LHCN-M2 (cell line): ENCODE data around the gene STK38L. TPM values are rescaled to one million over a fixed set of nuclear protein-coding genes. Genes with fewer than 3 reads are reported as not detected.

Experiments used
- DNase-seq: peaks from one replicate; pipeline ENCODE4 v3.0.0-alpha.2; 2012; ENCODE audit warnings: low read depth
- total RNA-seq: library from RNA; depleted of rRNA; stranded (reverse); fragments of >200 nt; gene quantifications from 2 replicates; pipeline ENCODE4 v1.2.3, GENCODE V29; 2014; rRNA removed

Gene STK38L
- total RNA-seq, 1 experiment from 2014 or later: 9.1 TPM

GRCh38 chr12:27345376-27345775 is 101.3 kb downstream of the STK38L start:
- DNase-seq: no peak

DNA sequence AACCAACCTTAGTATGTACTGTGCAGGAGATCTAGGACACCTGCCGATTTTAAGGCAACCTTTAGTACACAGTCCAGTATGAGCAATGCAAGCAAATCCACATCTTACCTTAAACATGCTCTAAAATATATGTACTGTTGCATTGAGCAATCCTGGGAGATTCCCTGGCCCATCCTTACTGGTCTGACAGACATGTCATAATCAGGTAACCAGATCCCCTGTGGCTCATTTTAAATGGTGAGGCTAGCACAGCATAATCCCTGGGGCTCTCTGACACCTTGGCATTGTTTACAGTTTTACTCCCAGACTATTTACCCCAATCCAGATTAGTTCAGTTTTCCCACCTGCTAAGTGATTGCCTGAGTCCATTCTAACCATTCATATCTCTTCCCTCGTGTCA is 103.7 kb downstream of the STK38L start:
- DNase-seq: no peak

- DNase-seq: no peak
Measured at GRCh38 chr12:27351476-27351875, 107.4 kb downstream of the STK38L start.

DNA sequence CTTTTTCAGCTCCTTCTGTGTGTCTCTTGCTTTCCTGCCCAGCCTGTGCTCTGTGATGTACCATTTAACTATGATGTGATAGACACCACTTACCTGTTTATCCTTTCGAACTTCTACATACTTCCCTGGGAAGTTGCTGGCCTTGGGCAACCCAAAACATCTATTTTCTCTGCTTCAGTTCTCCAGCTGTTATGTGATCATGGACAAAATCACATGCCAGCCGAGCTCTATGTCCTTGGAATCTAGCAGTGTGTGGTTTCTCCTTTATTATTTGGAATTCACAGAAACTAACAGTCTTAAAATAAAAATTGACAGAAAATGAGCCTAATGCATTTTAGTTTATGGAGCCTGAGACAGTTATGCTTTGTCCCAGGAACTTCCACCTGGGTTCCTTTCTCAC is 111.4 kb downstream of the STK38L start:
- DNase-seq: no peak

DNA sequence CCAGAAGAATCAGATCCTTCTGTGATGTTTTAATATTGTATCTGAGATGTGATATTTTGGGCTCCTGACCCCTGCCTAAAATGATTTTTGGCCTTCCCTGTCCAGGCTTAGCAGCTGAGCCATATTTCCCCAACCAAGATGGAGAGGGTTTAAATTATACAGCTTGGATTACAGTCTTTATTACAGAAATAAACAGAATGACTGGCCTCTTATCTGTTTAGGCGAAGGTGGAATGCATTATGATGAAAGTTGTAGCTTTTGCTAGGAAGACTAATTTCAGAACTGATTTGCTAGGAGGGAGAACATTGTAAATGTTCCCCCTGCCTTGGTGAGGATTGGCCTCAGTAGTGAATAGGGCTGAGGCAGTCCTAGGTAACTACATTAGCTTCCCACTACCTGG is 111.9 kb downstream of the STK38L start:
- no peak for DNase-seq

- DNase-seq: no peak
Measured at GRCh38 chr12:27359578-27360340, 115.7 kb downstream of the STK38L start.

DNA sequence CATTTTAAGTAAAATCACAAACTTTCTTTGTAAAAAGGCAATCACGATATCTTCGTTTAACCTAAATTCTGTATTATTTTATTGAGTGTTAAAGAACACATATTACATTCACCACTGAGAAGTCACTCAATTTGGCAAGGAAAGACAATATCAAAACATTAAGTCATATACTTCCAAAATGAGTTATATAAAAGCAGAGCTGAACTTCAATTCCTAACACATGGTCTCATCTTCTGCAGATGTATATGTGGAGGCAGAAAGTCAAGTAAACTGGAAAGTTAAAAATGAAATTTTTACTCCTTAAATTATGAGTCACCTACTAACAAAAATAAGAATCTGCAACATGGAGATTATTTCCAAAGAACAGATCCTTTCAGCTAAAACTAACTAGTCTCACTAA is 117.3 kb downstream of the STK38L start:
- no peak for DNase-seq

GRCh38 chr12:27366621-27367020 is 122.5 kb downstream of the STK38L start:
- DNase-seq: no peak

DNA sequence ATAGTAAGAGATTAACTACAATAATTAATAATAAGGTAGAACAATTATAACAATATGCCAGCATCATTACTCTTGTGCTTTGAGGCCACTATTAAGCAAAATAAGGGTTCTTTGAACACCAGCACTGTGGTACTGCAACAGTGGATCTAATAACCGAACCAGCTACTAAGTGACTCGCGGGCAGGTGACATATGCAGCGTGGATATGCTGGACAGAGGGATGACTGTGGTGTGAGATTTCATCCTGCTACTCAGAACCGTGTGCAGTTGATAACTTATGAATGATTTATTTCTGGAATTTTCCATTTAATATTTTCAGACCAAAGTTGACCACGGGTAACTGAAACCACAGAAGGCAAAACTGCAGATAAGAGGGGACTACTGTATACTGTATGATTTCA is 123.0 kb downstream of the STK38L start:
- DNase-seq: peak; percentile 27

Other genes starting within 250 kb of the STK38L start
- 60.0 and 63.7 TPM in 2 replicates for gene TM7SF3, start 229.9 kb upstream of the STK38L start, total RNA-seq
- 46.1 and 55.9 TPM in 2 replicates for gene MED21, start 221.7 kb upstream of the STK38L start, total RNA-seq
- not detected in 2 replicates for gene C12orf71, start 161.7 kb upstream of the STK38L start, total RNA-seq
- gene BMAL2, start 88.5 kb downstream of the STK38L start, total RNA-seq: 21.3 and 25.1 TPM in 2 replicates
- gene SMCO2, start 202.4 kb downstream of the STK38L start, total RNA-seq: not detected in 2 replicates